ENCODE measurements around the gene ARHGAP15. TPM values are rescaled to one million over a fixed set of nuclear protein-coding genes. Genes with fewer than 3 reads are reported as not detected.

Gene ARHGAP15
- total RNA-seq, 2 experiments from 2014 or later, result 72.1 to 98.4 TPM

DNA sequence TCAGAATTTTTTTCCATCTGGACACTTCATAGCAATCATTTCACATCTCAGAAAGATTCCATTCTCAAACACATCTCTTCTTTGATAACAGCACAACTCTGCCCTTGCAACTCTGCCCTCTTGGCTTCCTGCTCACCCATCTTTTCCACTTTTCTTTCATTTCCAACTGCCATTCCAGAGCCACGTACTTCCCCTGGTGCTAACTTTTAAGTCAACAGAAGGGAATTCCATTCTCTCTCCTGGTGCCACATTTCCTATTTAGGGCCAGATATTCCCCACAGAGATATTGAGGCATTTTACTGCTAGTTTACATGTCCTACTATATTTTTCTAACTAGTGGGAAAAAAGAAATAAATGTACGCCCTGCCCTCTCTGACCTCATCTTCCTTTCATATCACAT is 590.2 kb downstream of the ARHGAP15 start:
- H3K4me3 ChIP-seq (ENCODE audit: low read depth, low read length, poor library complexity, severe bottlenecking), result no peak overlapping the region
- H3K9me2 ChIP-seq (ENCODE audit: insufficient read depth, low read length), result no peaks in the 10 kb centered on the region
- H3K79me2 ChIP-seq (ENCODE audit: insufficient read depth, low read depth, low read length), result no peaks in the 10 kb centered on the region
- no peaks in the 10 kb centered on the region for H4K20me1 ChIP-seq (ENCODE audit: insufficient read depth, low read length)
- ChIA-PET POLR2A (no interaction called here), CTCF (ENCODE audit: unreplicated experiment) (no interaction called here)
- no peaks in the 10 kb centered on the region for H3K4me1 ChIP-seq (ENCODE audit: insufficient read depth, low read length, poor library complexity, severe bottlenecking)
- intact Hi-C loops (cut with micrococcal nuclease; ENCODE audit: unreplicated experiment), result no loop called here
- no peak overlapping the region for H2AFZ ChIP-seq (ENCODE audit: low read length)
- H3K4me2 ChIP-seq (ENCODE audit: low read length), result no peak overlapping the region
- H3K27ac ChIP-seq (ENCODE audit: low read depth, low read length, poor library complexity, severe bottlenecking), result no peak overlapping the region
- no TSS peak for BruUV-seq (replicated peaks)
- no peak for TF ChIP-seq EZH2phosphoT487 (IDR thresholded peaks at IDR 0.05; ENCODE audit: borderline replicate concordance, low read depth, low read length)
- TF ChIP-seq CTCF (conservative IDR thresholded peaks at IDR 0.05; ENCODE audit: low read length), result no peak
- H3K9me3 ChIP-seq (ENCODE audit: low read length), result no peaks in the 10 kb centered on the region
- DNase-seq (ENCODE audit: low spot score), result no peak
- no peaks in the 10 kb centered on the region for H3K36me3 ChIP-seq (ENCODE audit: insufficient read depth, low read length)

GRCh38 chr2:143720095-143720664 is 591.0 kb downstream of the ARHGAP15 start:
- Histone ChIP-seq H3K9me3 (ENCODE audit: low read length) (no peaks in the 10 kb centered on the region), H3K79me2 (ENCODE audit: insufficient read depth, low read depth, low read length) (no peaks in the 10 kb centered on the region), H3K4me2 (ENCODE audit: low read length) (no peak overlapping the region), H3K9me2 (ENCODE audit: insufficient read depth, low read length) (no peaks in the 10 kb centered on the region), H3K36me3 (ENCODE audit: insufficient read depth, low read length) (no peaks in the 10 kb centered on the region), H2AFZ (ENCODE audit: low read length) (no peak overlapping the region), H3K4me3 (ENCODE audit: low read depth, low read length, poor library complexity, severe bottlenecking) (no peak overlapping the region), H3K27ac (ENCODE audit: low read depth, low read length, poor library complexity, severe bottlenecking) (no peak overlapping the region), H3K4me1 (ENCODE audit: insufficient read depth, low read length, poor library complexity, severe bottlenecking) (no peaks in the 10 kb centered on the region), H4K20me1 (ENCODE audit: insufficient read depth, low read length) (no peaks in the 10 kb centered on the region)
- ChIA-PET CTCF (ENCODE audit: unreplicated experiment) (no interaction called here), POLR2A (no interaction called here)
- DNase-seq (ENCODE audit: low spot score), result no peak
- no TSS peak for BruUV-seq (replicated peaks)
- intact Hi-C loops (cut with micrococcal nuclease; ENCODE audit: unreplicated experiment), result no loop called here
- TF ChIP-seq CTCF (conservative IDR thresholded peaks at IDR 0.05; ENCODE audit: low read length) (no peak), EZH2phosphoT487 (IDR thresholded peaks at IDR 0.05; ENCODE audit: borderline replicate concordance, low read depth, low read length) (no peak)

- intact Hi-C loops (cut with micrococcal nuclease; ENCODE audit: unreplicated experiment), result no loop called here
Measured at GRCh38 chr2:143725400-143725799, 596.2 kb downstream of the ARHGAP15 start.

More at GRCh38 chr2:143725400-143725799, 596.2 kb downstream of the ARHGAP15 start:
- Histone ChIP-seq H3K27ac (ENCODE audit: low read depth, low read length, poor library complexity, severe bottlenecking) (no peak overlapping the region), H3K4me3 (ENCODE audit: low read depth, low read length, poor library complexity, severe bottlenecking) (no peak overlapping the region), H4K20me1 (ENCODE audit: insufficient read depth, low read length) (no peaks in the 10 kb centered on the region), H3K9me2 (ENCODE audit: insufficient read depth, low read length) (no peaks in the 10 kb centered on the region), H3K9me3 (ENCODE audit: low read length) (no peaks in the 10 kb centered on the region), H3K79me2 (ENCODE audit: insufficient read depth, low read depth, low read length) (no peaks in the 10 kb centered on the region), H2AFZ (ENCODE audit: low read length) (no peak overlapping the region), H3K4me1 (ENCODE audit: insufficient read depth, low read length, poor library complexity, severe bottlenecking) (no peaks in the 10 kb centered on the region), H3K4me2 (ENCODE audit: low read length) (no peak overlapping the region), H3K36me3 (ENCODE audit: insufficient read depth, low read length) (no peaks in the 10 kb centered on the region)
- DNase-seq (ENCODE audit: low spot score), result no peak
- no TSS peak for BruUV-seq (replicated peaks)
- POLR2A ChIA-PET, result interaction anchor here (1.0 kb wide), 1 partner anchor 164 kb away, joined by 3 read pairs; no protein-coding TSS in a partner anchor
- TF ChIP-seq CTCF (conservative IDR thresholded peaks at IDR 0.05; ENCODE audit: low read length), result no peak
- no peak for TF ChIP-seq EZH2phosphoT487 (IDR thresholded peaks at IDR 0.05; ENCODE audit: borderline replicate concordance, low read depth, low read length)
- CTCF ChIA-PET (ENCODE audit: unreplicated experiment), result no interaction called here

All from OCI-LY7 (cell line).